Naive thymus-derived CD8-positive, alpha-beta T cell (primary cell): ENCODE measurements around the gene PLEKHA5. TPM values are rescaled to one million over a fixed set of nuclear protein-coding genes. Genes with fewer than 3 reads are reported as not detected.
A peak's percentile ranks its signal among the peaks of the same experiment; 100 is the strongest.

Experiments used
- ATAC-seq, 2 donors: fragments of 150-1000 bp; cut with Tn5 transposase in 1 of 2; sonication (Bioruptor Pico), chemical (Tn5 transposase) in 1 of 2; 1 replicate in 1 of 2; 2 replicates in 1 of 2; pipeline ENCODE4 v1.10.0; 2021; ENCODE audit warnings: mild to moderate bottlenecking in 2 of 2, moderate library complexity in 2 of 2
- POLR2A ChIA-PET: fragments of 350-600 bp; sonication (Branson Sonifier 250); formaldehyde crosslinking; loops from one replicate; lab custom pipeline; 2021; ENCODE audit warnings: antibody characterized with exemption; lab: Charles Lee
- DNase-seq, 10 donors: peaks; one replicate each; pipeline versions ENCODE4 v3.0.0 to v3.0.0-alpha.2; 2020 to 2022
- H3K27ac Mint-ChIP-seq, 10 donors: one replicate each; pipeline ENCODE4 v1.8.0; 2020 to 2022; ENCODE audit warnings: mild to moderate bottlenecking in 10 of 10, mixed read lengths in 10 of 10, moderate library complexity in 4 of 10, inconsistent platforms in 1 of 10
- H3K27me3 Mint-ChIP-seq, 5 donors: one replicate each; pipeline ENCODE4 v1.8.0; 2021 to 2022; ENCODE audit warnings: mixed read lengths in 5 of 5
- H3K36me3 Mint-ChIP-seq, 3 donors: one replicate each; pipeline ENCODE4 v1.8.0; 2020 to 2022; ENCODE audit warnings: mixed read lengths in 3 of 3, mild to moderate bottlenecking in 2 of 3, inconsistent platforms in 1 of 3
- H3K4me1 Mint-ChIP-seq, 4 donors: one replicate each; pipeline ENCODE4 v1.8.0; 2021 to 2022; ENCODE audit warnings: mixed read lengths in 4 of 4
- H3K4me3 Mint-ChIP-seq, 10 donors: one replicate each; pipeline ENCODE4 v1.8.0; 2020 to 2022; ENCODE audit warnings: mild to moderate bottlenecking in 10 of 10, mixed read lengths in 10 of 10, moderate library complexity in 6 of 10, inconsistent platforms in 1 of 10
- H3K9me3 Mint-ChIP-seq, 9 donors: one replicate each; pipeline ENCODE4 v1.8.0; 2020 to 2022; ENCODE audit warnings: mixed read lengths in 9 of 9, mild to moderate bottlenecking in 3 of 9, inconsistent platforms in 1 of 9, moderate library complexity in 1 of 9
- polyA plus RNA-seq, 3 donors: library from polyadenylated mRNA; unstranded; fragments of 300-500 nt; fragmentation: Illumina TruSeq; gene quantifications; one replicate each; pipeline ENCODE4 v1.2.3, GENCODE V29; 2021
- total RNA-seq, 8 experiments: library from RNA in 2 of 8; stranded (reverse) in 2 of 8; gene quantifications; one replicate each; pipeline ENCODE4 v1.2.3 and lab custom pipeline; 2021 to 2026

PLEKHA5 gene
- total and polyA plus RNA-seq, 5 experiments from 2014 or later: 0.37 to 2.7 (median 0.61) TPM

GRCh38 chr12:19131025-19131444, 1.5 kb downstream of the PLEKHA5 start:
- DNase-seq: peak in 1 of 10 donors; percentile 4
- H3K4me1 Mint-ChIP-seq: peaks cover 7 to 19% (median 16%) of the 10 kb centered on the region in 4 donors
- H3K4me3 Mint-ChIP-seq: peak overlapping the region; percentile 76 to 92 (median 87)
- H3K9me3 Mint-ChIP-seq: peaks cover 4 to 17% (median 13%) of the 10 kb centered on the region in 9 donors
- H3K27ac Mint-ChIP-seq: peak overlapping the region in 4 of 10 donors; percentile 9 to 85 (median 78)
- H3K27me3 Mint-ChIP-seq: peaks cover 5 to 37% (median 14%) of the 10 kb centered on the region in 5 donors
- ATAC-seq: no peak
- POLR2A ChIA-PET: no interaction called here
- H3K36me3 Mint-ChIP-seq: peaks cover 0 to 6% (median 3%) of the 10 kb centered on the region in 3 donors

DNA sequence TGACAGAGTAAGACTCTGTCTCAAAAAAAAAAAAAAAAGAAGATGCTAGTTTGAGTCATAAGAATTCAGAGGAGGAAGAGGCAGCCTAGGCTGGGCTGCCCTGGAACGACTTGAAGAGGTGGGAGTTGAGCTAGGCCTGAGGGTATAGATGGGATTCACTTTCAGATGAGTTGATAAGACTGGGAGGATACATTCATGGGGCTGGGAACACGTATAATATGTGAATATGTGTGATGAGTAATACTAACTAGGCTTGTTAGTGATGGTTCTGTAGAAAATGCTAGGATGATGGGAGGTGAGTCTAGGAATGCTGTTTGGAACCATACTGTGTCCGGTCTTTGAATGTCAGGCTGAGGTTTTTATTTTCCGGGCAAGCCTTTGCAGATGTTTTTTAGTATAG, 9.0 kb downstream of the PLEKHA5 start:
- no peaks in the 10 kb centered on the region for H3K4me1 Mint-ChIP-seq
- POLR2A ChIA-PET: no interaction called here
- no peaks in the 10 kb centered on the region for H3K36me3 Mint-ChIP-seq
- no peak overlapping the region for H3K4me3 Mint-ChIP-seq
- no peak for DNase-seq
- ATAC-seq: no peak
- H3K9me3 Mint-ChIP-seq: no peaks in the 10 kb centered on the region
- peaks cover 6 to 21% (median 11%) of the 10 kb centered on the region in 5 donors for H3K27me3 Mint-ChIP-seq
- H3K27ac Mint-ChIP-seq: no peak overlapping the region

DNA sequence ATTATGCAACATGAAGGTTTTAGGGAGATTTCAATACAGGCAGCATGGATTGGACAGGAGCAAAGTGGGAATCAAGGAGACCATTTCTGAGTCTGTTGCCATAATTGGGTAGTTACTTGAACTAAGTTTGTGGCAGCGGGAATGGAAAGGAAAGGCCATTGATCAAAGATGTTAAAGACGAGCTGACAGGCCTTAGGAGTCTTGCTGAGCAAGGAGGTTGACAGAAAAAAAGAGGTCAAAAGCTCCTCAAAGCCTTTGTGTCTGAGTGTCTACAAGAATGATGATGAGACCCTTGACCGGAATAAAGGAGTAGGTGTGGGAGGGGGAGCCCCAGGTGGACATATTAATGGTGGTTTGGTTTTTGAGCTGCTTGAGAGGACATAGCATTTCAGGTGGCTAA, 9.4 kb downstream of the PLEKHA5 start:
- POLR2A ChIA-PET: no interaction called here
- Mint-ChIP-seq H3K9me3 (no peaks in the 10 kb centered on the region), H3K36me3 (no peaks in the 10 kb centered on the region), H3K27ac (no peak overlapping the region), H3K27me3 (peaks cover 6 to 21% (median 10%) of the 10 kb centered on the region in 5 donors), H3K4me3 (no peak overlapping the region), H3K4me1 (no peaks in the 10 kb centered on the region)
- ATAC-seq: no peak
- no peak for DNase-seq

GRCh38 chr12:19139615-19140194, 10.2 kb downstream of the PLEKHA5 start:
- H3K27ac Mint-ChIP-seq: no peak overlapping the region
- no peak overlapping the region for H3K4me3 Mint-ChIP-seq
- H3K4me1 Mint-ChIP-seq: no peaks in the 10 kb centered on the region
- H3K9me3 Mint-ChIP-seq: no peaks in the 10 kb centered on the region
- POLR2A ChIA-PET: no interaction called here
- no peaks in the 10 kb centered on the region for H3K36me3 Mint-ChIP-seq
- peaks cover 1 to 15% (median 9%) of the 10 kb centered on the region in 5 donors for H3K27me3 Mint-ChIP-seq
- DNase-seq: no peak
- ATAC-seq: no peak

- ATAC-seq (no peak), DNase-seq (peak in 1 of 10 donors; percentile 58)
- Mint-ChIP-seq H3K27ac (no peak overlapping the region), H3K4me3 (no peak overlapping the region), H3K9me3 (no peaks in the 10 kb centered on the region), H3K27me3 (peaks cover 0 to 11% (median 4%) of the 10 kb centered on the region in 5 donors), H3K4me1 (no peaks in the 10 kb centered on the region), H3K36me3 (no peaks in the 10 kb centered on the region)
- POLR2A ChIA-PET: no interaction called here
Measured at GRCh38 chr12:19140381-19141236, 11.1 kb downstream of the PLEKHA5 start.

GRCh38 chr12:19142499-19142898, 13.0 kb downstream of the PLEKHA5 start:
- Mint-ChIP-seq H3K27me3 (peaks cover 0 to 10% (median 4%) of the 10 kb centered on the region in 5 donors), H3K4me3 (no peak overlapping the region), H3K27ac (no peak overlapping the region), H3K36me3 (no peaks in the 10 kb centered on the region), H3K9me3 (no peaks in the 10 kb centered on the region), H3K4me1 (no peaks in the 10 kb centered on the region)
- DNase-seq (no peak), ATAC-seq (no peak)
- POLR2A ChIA-PET: no interaction called here

DNA sequence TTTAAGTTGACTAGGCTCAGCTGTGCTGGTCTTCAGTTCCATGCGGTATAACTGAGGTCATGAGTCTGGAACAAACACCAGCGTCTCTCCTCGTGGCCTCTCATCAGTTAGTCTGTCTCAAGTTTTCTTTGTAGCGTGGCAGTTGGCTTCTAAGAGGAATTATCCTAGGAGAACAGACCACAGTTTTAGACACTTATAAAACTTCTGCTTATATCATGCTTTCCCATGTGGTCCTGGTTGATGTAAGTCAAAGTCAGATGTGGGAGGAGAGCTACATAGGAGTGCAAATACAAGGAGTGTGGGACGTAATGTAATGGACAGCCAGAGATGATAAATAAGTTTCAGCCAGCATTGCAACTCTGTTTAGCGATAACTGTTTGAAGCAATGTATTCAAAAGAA, 14.8 kb downstream of the PLEKHA5 start:
- ATAC-seq (no peak), DNase-seq (no peak)
- no peaks in the 10 kb centered on the region for H3K9me3 Mint-ChIP-seq
- no peaks in the 10 kb centered on the region for H3K36me3 Mint-ChIP-seq
- POLR2A ChIA-PET: no interaction called here
- H3K4me3 Mint-ChIP-seq: no peak overlapping the region
- no peaks in the 10 kb centered on the region for H3K4me1 Mint-ChIP-seq
- H3K27ac Mint-ChIP-seq: no peak overlapping the region
- no peaks in the 10 kb centered on the region for H3K27me3 Mint-ChIP-seq

GRCh38 chr12:19144985-19145384, 15.5 kb downstream of the PLEKHA5 start:
- H3K4me3 Mint-ChIP-seq: no peak overlapping the region
- no peaks in the 10 kb centered on the region for H3K4me1 Mint-ChIP-seq
- H3K27me3 Mint-ChIP-seq: no peaks in the 10 kb centered on the region
- no peaks in the 10 kb centered on the region for H3K36me3 Mint-ChIP-seq
- H3K27ac Mint-ChIP-seq: no peak overlapping the region
- no peaks in the 10 kb centered on the region for H3K9me3 Mint-ChIP-seq
- no peak for ATAC-seq
- POLR2A ChIA-PET: no interaction called here
- DNase-seq: no peak

- no peak overlapping the region for H3K27ac Mint-ChIP-seq
- H3K4me3 Mint-ChIP-seq: no peak overlapping the region
- no peaks in the 10 kb centered on the region for H3K9me3 Mint-ChIP-seq
- POLR2A ChIA-PET: no interaction called here
- peaks cover 0 to 2% (median 0%) of the 10 kb centered on the region in 3 donors for H3K36me3 Mint-ChIP-seq
- DNase-seq (no peak), ATAC-seq (no peak)
- peaks cover 0 to 3% (median 0%) of the 10 kb centered on the region in 5 donors for H3K27me3 Mint-ChIP-seq
- H3K4me1 Mint-ChIP-seq: no peaks in the 10 kb centered on the region
Measured at GRCh38 chr12:19148860-19149259, 19.3 kb downstream of the PLEKHA5 start.

DNA sequence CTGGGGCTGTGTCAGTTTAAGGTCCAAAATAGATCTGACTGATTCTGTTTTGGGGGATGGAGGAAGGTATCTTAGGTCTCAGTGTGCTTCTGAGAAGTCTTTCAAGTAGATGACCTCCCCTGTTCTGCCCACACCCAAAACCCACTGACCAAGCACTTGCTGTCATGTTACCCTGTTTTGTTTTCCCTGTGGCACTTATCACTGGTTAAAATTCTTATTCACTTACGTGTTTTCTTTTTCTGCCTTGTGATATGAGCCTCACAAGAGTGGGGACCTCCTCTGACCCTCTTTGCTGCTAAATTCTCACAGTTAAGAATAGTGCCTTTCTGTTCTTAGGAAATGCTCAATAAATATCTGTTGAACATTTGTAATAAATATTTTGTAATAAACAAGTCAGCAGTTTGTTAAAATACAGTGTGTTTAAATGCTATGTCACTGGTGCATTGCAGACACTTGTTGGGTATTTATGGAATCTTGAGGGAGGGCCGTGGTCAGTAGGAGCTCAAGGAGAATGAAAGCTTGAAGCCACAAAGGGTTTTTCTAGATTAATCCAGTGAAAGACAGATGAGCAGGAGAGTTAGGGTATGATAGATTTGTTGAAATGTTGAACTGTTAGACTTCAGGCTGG, 20.9 kb downstream of the PLEKHA5 start:
- H3K27ac Mint-ChIP-seq: no peak overlapping the region

GRCh38 chr12:19151298-19151697, 21.8 kb downstream of the PLEKHA5 start:
- Mint-ChIP-seq H3K36me3 (peaks cover 0 to 2% (median 0%) of the 10 kb centered on the region in 3 donors), H3K9me3 (no peaks in the 10 kb centered on the region), H3K4me3 (no peak overlapping the region), H3K4me1 (no peaks in the 10 kb centered on the region), H3K27ac (no peak overlapping the region), H3K27me3 (peaks cover 0 to 3% (median 0%) of the 10 kb centered on the region in 5 donors)
- POLR2A ChIA-PET: no interaction called here
- ATAC-seq: no peak
- no peak for DNase-seq

More for the DNA sequence above, 20.9 kb downstream of the PLEKHA5 start:
- peaks cover 0 to 2% (median 0%) of the 10 kb centered on the region in 3 donors for H3K36me3 Mint-ChIP-seq
- DNase-seq (no peak), ATAC-seq (no peak)
- POLR2A ChIA-PET: no interaction called here
- H3K4me3 Mint-ChIP-seq: no peak overlapping the region
- H3K4me1 Mint-ChIP-seq: no peaks in the 10 kb centered on the region
- peaks cover 0 to 3% (median 0%) of the 10 kb centered on the region in 5 donors for H3K27me3 Mint-ChIP-seq
- H3K9me3 Mint-ChIP-seq: no peaks in the 10 kb centered on the region

GRCh38 chr12:19153396-19153795, 23.9 kb downstream of the PLEKHA5 start:
- Mint-ChIP-seq H3K27ac (no peak overlapping the region), H3K27me3 (peaks cover 0 to 3% (median 0%) of the 10 kb centered on the region in 5 donors), H3K4me1 (no peaks in the 10 kb centered on the region), H3K36me3 (peaks cover 0 to 2% (median 0%) of the 10 kb centered on the region in 3 donors), H3K4me3 (no peak overlapping the region), H3K9me3 (no peaks in the 10 kb centered on the region)
- ATAC-seq: no peak
- POLR2A ChIA-PET: no interaction called here
- DNase-seq: no peak

- Mint-ChIP-seq H3K4me1 (no peaks in the 10 kb centered on the region), H3K9me3 (no peaks in the 10 kb centered on the region), H3K27me3 (peaks cover 0 to 3% (median 0%) of the 10 kb centered on the region in 5 donors), H3K4me3 (no peak overlapping the region), H3K36me3 (peaks cover 0 to 2% (median 0%) of the 10 kb centered on the region in 3 donors), H3K27ac (no peak overlapping the region)
- POLR2A ChIA-PET: no interaction called here
- no peak for DNase-seq
- no peak for ATAC-seq
Measured at GRCh38 chr12:19154686-19155085, 25.2 kb downstream of the PLEKHA5 start.
